Glutamatergic neuron (in vitro differentiated cells): Measurements from ENCODE around the gene PPHLN1. TPM values are rescaled to one million over a fixed set of nuclear protein-coding genes. Genes with fewer than 3 reads are reported as not detected.
"Not testable (repeated sequence)": the region's sequence is repeated elsewhere in the genome, so short reads cannot be mapped to it uniquely, and the experiment has no call there.

Experiments
- DNase-seq: peaks from one replicate; pipeline ENCODE4 v3.0.0; 2022
- H3K27ac Mint-ChIP-seq: one replicate; pipeline ENCODE4 v1.8.0; 2020; ENCODE audit warnings: mild to moderate bottlenecking, mixed read lengths, inconsistent platforms; ENCODE audit not compliant: unreplicated experiment
- H3K27me3 Mint-ChIP-seq: one replicate; pipeline ENCODE4 v1.8.0; 2020; ENCODE audit warnings: mild to moderate bottlenecking, moderate library complexity, mixed read lengths, inconsistent platforms; ENCODE audit not compliant: unreplicated experiment
- H3K36me3 Mint-ChIP-seq: one replicate; pipeline ENCODE4 v1.8.0; 2020; ENCODE audit warnings: mild to moderate bottlenecking, mixed read lengths, inconsistent platforms; ENCODE audit not compliant: unreplicated experiment
- H3K4me1 Mint-ChIP-seq: one replicate; pipeline ENCODE4 v1.8.0; 2020; ENCODE audit warnings: mild to moderate bottlenecking, low read depth, mixed read lengths, inconsistent platforms; ENCODE audit not compliant: unreplicated experiment
- H3K4me3 Mint-ChIP-seq: one replicate; pipeline ENCODE4 v1.8.0; 2020; ENCODE audit warnings: mild to moderate bottlenecking, mixed read lengths, inconsistent platforms; ENCODE audit not compliant: unreplicated experiment
- H3K9me3 Mint-ChIP-seq: one replicate; pipeline ENCODE4 v1.8.0; 2020; ENCODE audit warnings: mild to moderate bottlenecking, moderate library complexity, mixed read lengths, inconsistent platforms; ENCODE audit not compliant: unreplicated experiment
- CTCF ChIP-seq: fragments of 200-600 bp; sonication (generic); IDR thresholded peaks from one replicate; pipeline ENCODE4 v1.5.0; 2021; ENCODE audit not compliant: partially characterized antibody, unreplicated experiment
- total RNA-seq: library from RNA; stranded (reverse); fragmentation: NEBNext Ultra II Directional; extraction: Animal tissue kit (Norgen Biotek cat#: 25700); gene quantifications from one replicate; pipeline ENCODE4 v1.2.1, GENCODE V29; 2021; ENCODE audit not compliant: unreplicated experiment

Gene PPHLN1
- total RNA-seq, 1 donor from 2014 or later, result 64.4 TPM

DNA sequence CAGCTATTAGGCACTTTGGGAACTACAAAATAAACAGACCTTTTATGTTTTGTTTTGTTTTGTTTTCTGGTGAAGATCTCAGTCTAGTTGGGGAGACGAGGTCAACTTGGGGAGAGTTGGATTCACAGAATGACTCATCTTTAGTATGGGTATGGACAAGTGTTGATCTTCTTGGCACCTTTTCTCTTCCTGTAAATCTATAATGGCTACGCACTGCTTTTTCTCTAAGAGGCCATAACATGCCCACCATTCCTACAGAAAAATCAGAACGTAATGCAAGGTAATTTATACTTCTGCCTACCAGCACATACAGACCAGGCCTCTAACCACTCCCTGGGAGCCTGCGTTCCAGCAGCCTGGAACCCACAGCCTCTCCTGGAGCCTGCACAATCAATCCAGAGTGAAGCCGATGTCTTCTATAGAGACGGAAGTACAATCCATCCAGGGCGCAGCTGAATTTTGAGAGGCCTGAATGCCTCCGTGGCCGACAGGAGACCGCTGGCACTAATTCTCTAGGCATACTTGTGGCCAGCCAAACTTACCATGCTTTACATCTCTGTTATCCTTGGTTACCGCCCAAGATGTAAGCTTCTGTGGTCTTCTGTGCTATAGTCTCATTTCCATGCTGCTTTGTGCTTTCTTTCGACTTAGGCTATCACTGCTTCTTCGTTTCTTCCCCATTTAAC is 717 bp downstream of the PPHLN1 start:
- Mint-ChIP-seq H3K9me3 (peaks cover 3% of the 10 kb centered on the region), H3K4me1 (peaks cover 11% of the 10 kb centered on the region)

DNA sequence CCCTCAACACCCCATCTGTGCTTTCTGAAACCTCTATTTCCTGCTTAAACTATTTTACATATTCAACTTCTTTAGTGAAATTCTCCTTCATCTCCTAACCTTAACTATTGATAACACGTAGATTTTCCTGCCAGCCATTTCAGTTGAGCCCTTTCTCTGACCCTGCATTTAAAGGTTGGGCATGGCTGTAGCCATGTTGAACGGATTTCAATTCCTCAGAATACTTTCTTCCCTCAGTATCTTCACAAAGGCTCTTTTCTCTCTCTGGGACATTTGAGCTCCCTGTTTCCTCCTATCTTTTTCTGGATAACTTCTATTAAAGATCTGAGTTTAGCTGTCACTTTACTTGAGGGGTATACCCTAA is 1.2 kb downstream of the PPHLN1 start:
- no peaks in the 10 kb centered on the region for H3K27me3 Mint-ChIP-seq
- H3K27ac Mint-ChIP-seq, result peak overlapping the region; percentile 90
- H3K4me3 Mint-ChIP-seq, result peak overlapping the region; percentile 99
- no peak for TF ChIP-seq CTCF
- H3K9me3 Mint-ChIP-seq, result peaks cover 3% of the 10 kb centered on the region
- DNase-seq, result no peak
- H3K36me3 Mint-ChIP-seq, result no peaks in the 10 kb centered on the region
- H3K4me1 Mint-ChIP-seq, result peaks cover 15% of the 10 kb centered on the region

More for the DNA sequence above, 717 bp downstream of the PPHLN1 start:
- no peak for DNase-seq
- Mint-ChIP-seq H3K27ac (peak overlapping the region; percentile 90), H3K4me3 (peak overlapping the region; percentile 99), H3K27me3 (no peaks in the 10 kb centered on the region), H3K36me3 (no peaks in the 10 kb centered on the region)
- TF ChIP-seq CTCF, result no peak

- not testable (repeated sequence) for H3K4me3 Mint-ChIP-seq, H3K27ac Mint-ChIP-seq, DNase-seq, H3K27me3 Mint-ChIP-seq, H3K9me3 Mint-ChIP-seq, H3K36me3 Mint-ChIP-seq
- peaks cover 17% of the 10 kb centered on the region for H3K4me1 Mint-ChIP-seq
These were observed 4.1 kb downstream of the PPHLN1 start for GRCh38 chr12:42330097-42330496.

- H3K4me1 Mint-ChIP-seq, result peaks cover 10% of the 10 kb centered on the region
These were observed 6.6 kb downstream of the PPHLN1 start for GRCh38 chr12:42332301-42333285.

DNA sequence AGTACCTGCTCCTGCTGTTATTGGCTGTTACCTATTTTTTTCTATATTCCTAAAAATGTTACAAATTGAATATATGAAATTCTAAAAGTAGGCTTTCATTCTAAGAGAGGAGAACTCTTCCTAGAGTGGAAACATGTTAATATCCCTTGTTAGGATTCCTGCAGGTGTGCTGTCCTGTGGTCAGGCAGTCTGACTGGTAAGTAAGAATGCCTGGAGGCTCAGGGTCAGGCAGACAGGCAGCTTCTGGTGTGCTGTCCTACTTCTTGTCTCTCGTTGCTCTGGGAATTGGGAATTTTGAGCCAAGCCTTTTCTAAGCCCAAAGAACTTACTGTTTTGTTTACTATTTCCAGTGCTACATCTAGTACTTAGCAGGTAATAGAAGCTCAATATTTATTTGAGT is 10.3 kb downstream of the PPHLN1 start:
- H3K27ac Mint-ChIP-seq, result no peak overlapping the region
- no peak for DNase-seq
- no peak for TF ChIP-seq CTCF
- H3K36me3 Mint-ChIP-seq, result no peaks in the 10 kb centered on the region
- no peaks in the 10 kb centered on the region for H3K27me3 Mint-ChIP-seq
- no peak overlapping the region for H3K4me3 Mint-ChIP-seq
- H3K4me1 Mint-ChIP-seq, result peaks cover 6% of the 10 kb centered on the region
- no peaks in the 10 kb centered on the region for H3K9me3 Mint-ChIP-seq

More at GRCh38 chr12:42332301-42333285, 6.6 kb downstream of the PPHLN1 start:
- no peak for DNase-seq
- Mint-ChIP-seq H3K27me3 (no peaks in the 10 kb centered on the region), H3K9me3 (no peaks in the 10 kb centered on the region), H3K36me3 (no peaks in the 10 kb centered on the region), H3K27ac (no peak overlapping the region), H3K4me3 (no peak overlapping the region)
- TF ChIP-seq CTCF, result peak; percentile 59
